Heart left ventricle (tissue), 16 donors: ENCODE results near the gene DDX27. TPM values are rescaled to one million over a fixed set of nuclear protein-coding genes. Genes with fewer than 3 reads are reported as not detected.

Experiments used
- ATAC-seq, 4 donors: fragments of 200-7000 bp; cut with Tn5 transposase; one replicate each; pipeline ENCODE4 v1.9.1; 2020 to 2022; ENCODE audit warnings: moderate library complexity in 4 of 4, mild to moderate bottlenecking in 3 of 4, moderate number of reproducible peaks in 1 of 4
- DNase-seq, 5 donors: peaks; one replicate each; pipeline ENCODE4 v3.0.0-alpha.2; 2020
- H3K27ac ChIP-seq, 12 donors: fragments of 200-600 bp; sonication (generic) in 4 of 12; one replicate each; pipeline versions ENCODE4 v1.5.0 to v1.8.0; 2016 to 2022; ENCODE audit warnings: mild to moderate bottlenecking in 2 of 12
- H3K27me3 ChIP-seq, 9 donors: fragments of 200-600 bp; sonication (generic) in 2 of 9; one replicate each; pipeline versions ENCODE4 v1.5.1 to v1.8.0; 2016 to 2022; ENCODE audit warnings: mild to moderate bottlenecking in 3 of 9
- H3K36me3 ChIP-seq, 9 donors: fragments of 200-600 bp; sonication (generic) in 2 of 9; one replicate each; pipeline versions ENCODE4 v1.5.0 to v1.8.0; 2018 to 2022; ENCODE audit warnings: mild to moderate bottlenecking in 2 of 9
- H3K4me1 ChIP-seq, 12 donors: fragments of 200-600 bp; sonication (generic) in 4 of 12; one replicate each; pipeline versions ENCODE4 v1.5.0 to v1.8.0; 2016 to 2022; ENCODE audit warnings: mild to moderate bottlenecking in 3 of 12
- H3K4me3 ChIP-seq, 12 donors: fragments of 200-600 bp; sonication (generic) in 4 of 12; one replicate each; pipeline versions ENCODE4 v1.5.0 to v1.8.0; 2017 to 2022; ENCODE audit warnings: mild to moderate bottlenecking in 9 of 12, moderate library complexity in 4 of 12
- H3K9me3 ChIP-seq, 12 donors: fragments of 200-600 bp; sonication (generic) in 4 of 12; one replicate each; pipeline versions ENCODE4 v1.5.0 to v1.8.0; 2016 to 2022; ENCODE audit warnings: mild to moderate bottlenecking in 1 of 12
- POLR2A ChIP-seq, 2 donors: fragments of 450-650 bp; IDR thresholded peaks; one replicate each; pipeline ENCODE4 v1.6.1; 2017; ENCODE audit warnings: antibody characterized with exemption in 2 of 2, mild to moderate bottlenecking in 2 of 2, moderate library complexity in 2 of 2
- WGBS, 4 donors: extraction: QIAGEN DNeasy Blood & Tissue Kit in 2 of 4; methylation state at CpG; one replicate each; pipeline versions ENCODE4 v1.1.5 to v1.1.7; 2013 to 2018; 5-methylcytosine and 5-hydroxymethylcytosine counted together
- intact Hi-C, 10 donors: fragments of 100-400 bp; cut with DNase I; formaldehyde crosslinking; loops; one replicate each; pipeline versions ENCODE4 v1.11.1 to v1.14.2; 2022
- polyA plus RNA-seq, 2 donors: library from polyadenylated mRNA; stranded (reverse); fragments of 200-250 nt; gene quantifications; one replicate each; pipeline ENCODE4 v1.2.3, GENCODE V29; 2013
- total RNA-seq, 9 donors: library from RNA; depleted of rRNA in 2 of 9; stranded (reverse); fragments of >200 nt in 2 of 9; fragmentation: NEBNext Ultra II Directional in 3 of 9; extraction: Animal tissue kit (Norgen Biotek cat#: 25700) in 3 of 9; gene quantifications; one replicate each; pipeline versions ENCODE4 v1.1.0 to v1.2.4, GENCODE V29; 2016 to 2023
- TF ChIP-seq, protein P1 (sequence below), 12 donors: fragments of 200-600 bp; sonication (generic) in 4 of 12; IDR thresholded peaks; one replicate each; pipeline versions ENCODE4 v1.5.0 to v1.8.0; 2018 to 2022; ENCODE audit warnings: antibody characterized with exemption in 12 of 12, mild to moderate bottlenecking in 5 of 12
- donor health status: ischemic (EF 13 %, LVEDD 7.1; RV severe dilation, severe dysfunction).
- donor health status: healthy with polysubstance abuse.
- donor health status: DM: no; HTN: yes; CAD: no.
- donor health status: DM: no; HTN: no; CAD: no.
- donor health status: ischemic (EF 25% LVEDD 6.9; RV normal size, moderate dysfunction).
- donor health status: ischemic (EF 25% LVEDD 5.7; RV mildly dilated, moderate dysfunction).
- donor health status: healthy.
- donor health status: DM: yes; HTN: yes; CAD: no.
- donor health status: ischemic (EF 35%, LVEDD 5.7; RV mildly dilated, moderate dysfunction).
- donor health status: nonischemic (EF 11% LVEDD 7.7; RV severe dilation, severe dysfunction).
- donor health status: DM: yes; HTN: yes; CAD: no.
- donor health status: PGD.
- donor health status: ischemic (EF 29% LVEDD 5.4; RV normal size, mild dysfunction).
- donor health status: nonischemic (EF 23%, LVEDD 6.1; RV moderate dilation, normal function).

The DDX27 gene
- total and polyA plus RNA-seq, 11 donors = 12.0 to 34.2 (median 13.9) TPM

DNA sequence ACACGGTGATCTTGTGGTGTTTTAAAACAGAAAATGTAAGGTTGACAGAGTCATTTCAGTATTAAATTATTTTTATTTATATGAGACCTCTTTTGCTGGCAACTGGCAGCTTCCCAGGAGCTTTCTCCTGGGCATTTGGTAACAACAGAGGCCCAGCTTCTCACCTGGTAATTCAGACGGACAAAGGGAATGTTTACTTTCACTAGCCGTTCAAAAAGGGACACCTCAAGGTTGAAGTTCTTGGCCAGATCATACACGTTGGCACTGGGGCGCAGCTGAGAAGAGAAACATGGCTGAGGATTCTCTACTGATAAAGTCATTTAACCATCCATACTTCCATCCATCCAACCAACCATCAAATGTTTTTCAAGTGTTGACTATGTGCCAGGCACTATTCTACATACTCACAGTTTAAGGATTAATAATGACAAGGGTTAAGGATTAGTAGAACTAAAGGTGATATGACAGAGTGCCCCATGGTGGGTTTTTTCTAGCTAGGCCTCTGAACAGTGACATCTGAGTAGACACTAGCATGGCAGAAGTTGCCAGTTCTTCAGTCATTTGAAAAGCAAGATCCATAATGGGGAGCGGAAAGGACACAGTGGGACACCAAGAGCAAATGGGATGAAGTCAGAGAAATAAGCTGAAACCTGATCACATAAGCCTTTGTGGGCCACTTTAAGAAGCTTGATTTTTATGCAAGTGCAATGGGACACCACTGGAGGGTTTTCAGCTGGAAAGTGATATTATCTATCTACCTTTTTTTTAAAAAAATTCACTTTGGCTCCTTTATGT is 33.5 kb downstream of the DDX27 start:
- H3K4me3 ChIP-seq = no peak overlapping the region
- no peak for TF ChIP-seq POLR2A (IDR thresholded peaks at IDR 0.05)
- TF ChIP-seq, protein P1, sequence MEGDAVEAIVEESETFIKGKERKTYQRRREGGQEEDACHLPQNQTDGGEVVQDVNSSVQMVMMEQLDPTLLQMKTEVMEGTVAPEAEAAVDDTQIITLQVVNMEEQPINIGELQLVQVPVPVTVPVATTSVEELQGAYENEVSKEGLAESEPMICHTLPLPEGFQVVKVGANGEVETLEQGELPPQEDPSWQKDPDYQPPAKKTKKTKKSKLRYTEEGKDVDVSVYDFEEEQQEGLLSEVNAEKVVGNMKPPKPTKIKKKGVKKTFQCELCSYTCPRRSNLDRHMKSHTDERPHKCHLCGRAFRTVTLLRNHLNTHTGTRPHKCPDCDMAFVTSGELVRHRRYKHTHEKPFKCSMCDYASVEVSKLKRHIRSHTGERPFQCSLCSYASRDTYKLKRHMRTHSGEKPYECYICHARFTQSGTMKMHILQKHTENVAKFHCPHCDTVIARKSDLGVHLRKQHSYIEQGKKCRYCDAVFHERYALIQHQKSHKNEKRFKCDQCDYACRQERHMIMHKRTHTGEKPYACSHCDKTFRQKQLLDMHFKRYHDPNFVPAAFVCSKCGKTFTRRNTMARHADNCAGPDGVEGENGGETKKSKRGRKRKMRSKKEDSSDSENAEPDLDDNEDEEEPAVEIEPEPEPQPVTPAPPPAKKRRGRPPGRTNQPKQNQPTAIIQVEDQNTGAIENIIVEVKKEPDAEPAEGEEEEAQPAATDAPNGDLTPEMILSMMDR (IDR thresholded peaks at IDR 0.05) = no peak
- no peaks in the 10 kb centered on the region for H3K27me3 ChIP-seq
- no peak for ATAC-seq
- no peak for DNase-seq
- intact Hi-C loops = no loop called here
- 70 to 81% (median 74%) methylated on average over 6 of the region's 6 CpGs for WGBS, 4 donors
- no peak overlapping the region for H3K27ac ChIP-seq
- H3K9me3 ChIP-seq = no peaks in the 10 kb centered on the region
- H3K4me1 ChIP-seq = peaks cover 0 to 15% (median 8%) of the 10 kb centered on the region in 12 donors
- peaks cover 3 to 100% (median 100%) of the 10 kb centered on the region in 9 donors for H3K36me3 ChIP-seq

DNA sequence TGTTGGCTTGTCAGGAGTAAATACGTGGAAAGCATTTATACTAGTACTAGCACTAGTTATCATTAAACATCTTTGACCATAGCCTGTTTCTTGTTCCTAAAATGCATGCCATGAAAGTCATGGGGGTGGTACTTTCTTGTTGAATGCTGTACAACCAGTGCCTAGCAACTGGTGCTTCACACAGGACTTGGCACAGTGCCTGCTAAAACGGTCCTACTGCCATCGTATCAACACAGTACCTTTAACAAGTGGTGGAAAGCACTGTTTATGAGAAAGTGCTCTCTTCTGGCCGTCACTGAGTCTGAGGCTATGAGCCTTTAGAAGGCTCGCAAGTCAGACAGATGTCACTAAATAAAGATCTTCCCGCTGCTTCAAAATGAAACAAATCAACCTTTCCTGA is 37.0 kb downstream of the DDX27 start:
- no peaks in the 10 kb centered on the region for H3K27me3 ChIP-seq
- ATAC-seq = no peak
- H3K36me3 ChIP-seq = peaks cover 5 to 100% (median 100%) of the 10 kb centered on the region in 9 donors
- no peak for TF ChIP-seq POLR2A (IDR thresholded peaks at IDR 0.05)
- TF ChIP-seq, protein P1 (IDR thresholded peaks at IDR 0.05) = no peak
- 67 to 72% (median 71%) methylated on average over 6 of the region's 6 CpGs for WGBS, 4 donors
- no peak overlapping the region for H3K27ac ChIP-seq
- DNase-seq = no peak
- H3K4me3 ChIP-seq = no peak overlapping the region
- no peaks in the 10 kb centered on the region for H3K9me3 ChIP-seq
- intact Hi-C loops = no loop called here
- no peaks in the 10 kb centered on the region for H3K4me1 ChIP-seq

DNA sequence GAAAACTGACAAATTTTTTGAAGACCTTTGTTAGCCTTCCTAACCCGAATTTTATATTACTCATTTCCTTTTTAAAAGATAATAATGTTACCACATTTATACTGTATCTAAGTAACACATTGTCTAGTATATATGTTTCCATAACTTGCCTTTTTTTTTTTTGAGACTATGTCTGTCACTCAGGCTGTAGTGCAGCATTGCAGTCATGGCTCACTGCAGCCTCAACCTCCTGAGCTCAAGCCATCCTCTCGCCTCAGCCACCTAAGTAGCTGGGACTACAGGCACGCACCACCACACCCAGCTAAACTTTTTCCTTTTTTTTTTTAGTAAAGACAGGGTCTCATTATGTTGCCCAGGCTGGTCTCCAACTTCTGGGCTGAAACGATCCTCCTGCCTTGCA is 40.1 kb downstream of the DDX27 start:
- intact Hi-C loops = no loop called here
- Histone ChIP-seq H3K4me1 (no peaks in the 10 kb centered on the region), H3K27me3 (no peaks in the 10 kb centered on the region), H3K4me3 (no peak overlapping the region), H3K27ac (no peak overlapping the region), H3K36me3 (peaks cover 5 to 100% (median 99%) of the 10 kb centered on the region in 9 donors), H3K9me3 (no peaks in the 10 kb centered on the region)
- ATAC-seq (no peak), DNase-seq (no peak)
- 61 to 86% (median 70%) methylated on average over 4 of the region's 4 CpGs for WGBS, 4 donors
- no peak for TF ChIP-seq POLR2A (IDR thresholded peaks at IDR 0.05)
- TF ChIP-seq, protein P1 (IDR thresholded peaks at IDR 0.05) = no peak

DNA sequence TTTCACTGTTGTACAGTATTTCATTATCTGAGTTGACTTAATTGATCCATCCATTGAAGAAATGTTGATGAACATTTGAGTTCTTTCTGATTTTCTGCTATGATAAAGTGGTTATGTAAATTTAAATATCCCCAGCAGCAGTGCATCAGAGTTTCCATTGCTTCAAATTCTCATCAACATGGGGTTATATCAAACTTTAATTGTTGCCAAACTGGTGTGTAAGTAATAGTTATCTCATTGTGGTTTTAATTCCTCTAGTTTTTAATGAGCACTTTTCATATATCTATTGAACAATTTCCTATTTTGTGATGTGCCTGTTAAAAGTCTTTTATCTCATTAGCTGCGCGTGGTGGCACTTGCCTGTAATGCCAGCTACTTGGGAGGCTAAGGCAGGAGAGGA is 40.6 kb downstream of the DDX27 start:
- Histone ChIP-seq H3K36me3 (peaks cover 5 to 100% (median 99%) of the 10 kb centered on the region in 9 donors), H3K27me3 (no peaks in the 10 kb centered on the region), H3K4me3 (no peak overlapping the region), H3K9me3 (no peaks in the 10 kb centered on the region), H3K4me1 (no peaks in the 10 kb centered on the region), H3K27ac (no peak overlapping the region)
- ATAC-seq (no peak), DNase-seq (no peak)
- no peak for TF ChIP-seq POLR2A (IDR thresholded peaks at IDR 0.05)
- TF ChIP-seq, protein P1 (IDR thresholded peaks at IDR 0.05) = no peak
- WGBS, 4 donors = 93 to 99% (median 98%) methylated on average over 2 of the region's 2 CpGs
- intact Hi-C loops = no loop called here
